SH-SY5Y (cell line): ENCODE measurements around the gene FCRL5.

Source experiments
- GATA2 ChIP-seq: IDR thresholded peaks from 2 replicates; pipeline ENCODE4 v1.6.1; 2011; ENCODE audit warnings: mild to moderate bottlenecking, low read depth, low read length
- GATA3 ChIP-seq: IDR thresholded peaks from 2 replicates; pipeline ENCODE4 v1.6.1; 2011; ENCODE audit warnings: low read depth, mild to moderate bottlenecking, low read length, moderate library complexity

DNA sequence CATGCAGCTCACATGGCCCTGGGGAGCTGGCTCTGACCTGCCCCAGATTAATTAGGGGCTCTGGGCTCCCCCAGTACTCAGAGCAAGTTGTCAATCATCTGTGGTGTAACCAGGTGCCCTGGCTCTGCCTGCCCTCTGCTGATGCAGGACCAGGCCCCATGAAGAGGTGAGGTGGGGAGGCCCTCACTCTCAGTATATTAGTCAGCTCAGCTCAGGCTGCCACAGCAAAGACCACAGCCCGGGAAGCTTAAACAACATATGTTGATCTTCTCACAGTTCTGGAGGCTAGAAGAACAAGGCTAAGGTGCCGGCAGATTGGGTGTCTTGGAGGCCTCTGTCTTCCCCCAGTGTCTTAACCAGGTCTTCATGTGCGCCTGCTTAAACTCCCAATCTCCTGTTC, 66.5 kb downstream of the FCRL5 start:
- no peak for TF ChIP-seq GATA2
- TF ChIP-seq GATA3: no peak
